AG04449 (cell line): ENCODE measurements around the gene ANAPC13.

Experiments used
- CTCF ChIA-PET: fragments of 350-600 bp; formaldehyde crosslinking; extraction: SDS; loops from one replicate; lab custom pipeline; 2021; ENCODE audit warnings: antibody characterized with exemption; lab: Yijun Ruan, JAX
- POLR2A ChIA-PET: fragments of 400-600, 350-600 bp; formaldehyde crosslinking; extraction: SDS; loops from one replicate; lab custom pipeline; 2020; ENCODE audit warnings: antibody characterized with exemption, inconsistent platforms; lab: Yijun Ruan, JAX
- DNase-seq: peaks from one replicate; pipeline ENCODE4 v3.0.0-alpha.2; 2010; ENCODE audit warnings: low read depth, low spot score
- H3K4me3 ChIP-seq: 2 replicates; pipeline ENCODE4 v1.5.1; 2011; ENCODE audit warnings: low read depth, mild to moderate bottlenecking, control low read depth, low read length
- CTCF ChIP-seq: IDR thresholded peaks from one replicate; pipeline ENCODE4 v1.5.1; 2011; ENCODE audit warnings: mild to moderate bottlenecking, moderate library complexity, low read length, control low read depth, inconsistent platforms; ENCODE audit not compliant: insufficient read depth; ENCODE audit errors: missing control alignments

ANAPC13 gene

GRCh38 chr3:134485718-134486576 lies at the start of gene ANAPC13, which contains the start of gene CEP63:
ANAPC13 (minus strand) TSS chr3:134485985; CDS start chr3:134482904, 3,081 bp downstream.
CEP63 (plus strand) TSS chr3:134486057; CDS start chr3:134495321, 9,264 bp downstream.
- ChIA-PET POLR2A (interaction anchor here (0.6 to 2.1 kb wide), 16 partner anchors 9 to 236 kb away, joined by 3 to 24 read pairs (median 3); partner anchors contain the start of genes AMOTL2 and RYK), CTCF (interaction anchor here (0.9 to 18.1 kb wide), 7 partner anchors 9 to 284 kb away, joined by 3 to 690 read pairs (median 7); no protein-coding TSS in a partner anchor)
- peak within 1 kb of the TSS; percentile 82 for H3K4me3 ChIP-seq
- DNase-seq, result peak; percentile 96
- no peak for TF ChIP-seq CTCF

GRCh38 chr3:134535186-134535970 lies 49.6 kb upstream of the ANAPC13 start:
- no peak for TF ChIP-seq CTCF
- DNase-seq, result no peak
- H3K4me3 ChIP-seq, result no peak overlapping the region
- POLR2A ChIA-PET, result no interaction called here
- CTCF ChIA-PET, result no interaction called here

GRCh38 chr3:134533493-134533892 lies 47.7 kb upstream of the ANAPC13 start:
- ChIA-PET CTCF (interaction anchor here (0.7 to 1.2 kb wide), 3 partner anchors 8 to 97 kb away, joined by 3 read pairs; no protein-coding TSS in a partner anchor), POLR2A (no interaction called here)
- TF ChIP-seq CTCF, result no peak
- DNase-seq, result no peak
- H3K4me3 ChIP-seq, result no peak overlapping the region

GRCh38 chr3:134527538-134528186 lies 41.9 kb upstream of the ANAPC13 start:
- no peak for TF ChIP-seq CTCF
- H3K4me3 ChIP-seq, result no peak overlapping the region
- POLR2A ChIA-PET, result no interaction called here
- CTCF ChIA-PET, result no interaction called here
- no peak for DNase-seq

- ChIA-PET POLR2A (no interaction called here), CTCF (no interaction called here)
- TF ChIP-seq CTCF, result peak; percentile 26
- no peak for DNase-seq
- no peak overlapping the region for H3K4me3 ChIP-seq
Observed at GRCh38 chr3:134527037-134527436, 41.3 kb upstream of the ANAPC13 start.
